NK-92 (cell line): ENCODE measurements around the gene CSF3.

Source experiments
- DNase-seq: peaks from one replicate; lab custom pipeline; 2025; ENCODE audit not compliant: unreplicated experiment; lab: John Stamatoyannopoulos, UW

The CSF3 gene

DNA sequence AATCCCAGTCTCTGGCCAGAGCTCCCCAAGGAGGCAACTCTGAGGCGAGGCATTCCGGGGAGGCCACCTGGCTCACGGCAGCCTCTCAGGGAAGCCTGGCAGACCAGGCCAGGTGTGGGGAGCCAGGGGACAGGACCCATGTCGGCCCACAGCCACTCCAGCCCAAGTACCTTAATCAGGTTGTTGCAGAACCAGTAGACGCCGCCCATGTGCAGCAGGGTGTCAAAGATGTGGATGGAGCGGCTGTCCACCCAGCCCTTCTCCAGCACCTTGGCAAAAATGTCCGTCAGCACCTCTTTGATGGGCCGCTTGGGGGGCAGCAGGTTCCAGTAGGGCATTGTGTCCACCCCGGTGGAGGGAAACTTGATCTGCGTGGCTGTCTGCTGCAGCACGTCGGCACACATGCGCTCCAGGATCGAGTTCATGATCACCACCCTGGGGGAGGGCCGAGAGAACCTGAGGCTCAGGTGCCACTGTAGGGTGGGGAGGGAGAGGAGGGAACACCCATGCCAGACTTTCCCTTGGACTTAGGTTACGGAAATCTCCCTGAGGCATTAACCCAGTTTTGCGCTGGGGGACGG, 7.8 kb downstream of the CSF3 start:
- no peak for DNase-seq

DNA sequence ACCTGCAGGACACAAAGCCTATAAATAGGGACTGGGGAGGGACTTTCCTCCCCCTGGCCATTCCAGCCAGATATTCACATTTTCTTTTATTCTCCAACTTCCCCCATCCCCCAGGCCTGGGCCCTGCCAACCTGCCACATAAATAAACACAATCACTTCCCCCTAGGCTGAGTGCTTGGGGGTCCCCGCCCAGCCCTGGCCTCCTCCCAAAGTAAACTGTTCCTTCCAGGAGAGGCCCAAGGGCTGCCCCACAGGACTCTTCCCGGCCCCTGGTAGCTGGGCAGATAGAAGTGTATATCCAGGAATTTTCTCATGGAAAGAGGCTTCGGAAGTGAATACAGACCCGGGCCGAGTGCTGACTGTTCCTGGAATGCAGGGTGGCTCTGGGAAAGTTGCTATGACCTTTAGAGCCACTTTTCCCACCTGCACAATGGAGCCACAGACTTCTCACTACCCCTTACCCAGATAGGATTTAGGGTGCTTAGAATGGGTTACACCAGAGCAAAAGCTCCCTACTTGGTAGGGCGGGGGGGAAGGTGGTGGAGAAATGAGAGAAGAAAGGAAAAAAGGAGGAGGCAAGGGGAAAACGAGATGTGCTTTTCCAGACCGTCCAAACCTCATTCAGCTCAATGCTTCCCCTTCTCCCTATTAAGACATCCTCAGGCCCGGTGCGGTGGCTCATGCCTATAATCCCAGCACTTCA, 8.5 kb downstream of the CSF3 start:
- DNase-seq: no peak

DNA sequence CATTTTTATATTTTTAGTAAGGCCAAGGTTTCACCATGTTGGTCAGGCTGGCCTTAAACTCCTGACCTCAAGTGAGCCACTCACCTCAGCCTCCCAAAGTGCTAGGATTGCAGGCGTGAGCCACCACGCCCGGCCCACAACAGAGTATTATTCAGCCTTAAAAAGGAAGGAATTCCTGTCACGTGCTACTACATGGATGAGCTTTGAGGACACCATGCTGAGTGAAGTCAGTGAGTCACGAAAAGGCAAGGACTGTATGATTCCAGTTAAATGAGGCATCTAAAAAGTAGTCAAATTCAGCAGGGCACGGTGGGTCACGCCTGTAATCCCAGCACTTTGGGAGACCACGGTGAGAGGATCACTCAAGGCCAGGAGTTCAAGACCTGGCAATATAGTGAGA, 9.7 kb downstream of the CSF3 start:
- no peak for DNase-seq

DNA sequence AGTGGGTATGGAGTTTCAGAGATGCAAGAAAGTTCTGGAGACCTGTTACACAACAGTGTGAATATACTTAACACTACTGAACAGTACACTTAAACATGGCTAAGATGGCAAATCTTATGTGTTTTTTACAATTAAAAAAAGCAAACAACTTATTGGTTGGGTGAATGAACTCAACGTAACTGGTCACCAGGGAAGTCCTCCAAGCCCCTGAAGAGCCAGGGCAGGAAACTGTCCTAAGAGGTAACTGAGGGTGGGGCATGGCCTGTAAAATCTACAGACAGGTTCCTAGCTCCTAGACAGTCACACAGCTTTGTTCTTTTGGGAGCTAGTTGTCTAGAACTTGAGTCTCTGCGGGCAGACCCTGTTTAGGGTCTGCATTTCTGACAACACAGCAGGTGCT, 10.3 kb downstream of the CSF3 start:
- DNase-seq: no peak

DNA sequence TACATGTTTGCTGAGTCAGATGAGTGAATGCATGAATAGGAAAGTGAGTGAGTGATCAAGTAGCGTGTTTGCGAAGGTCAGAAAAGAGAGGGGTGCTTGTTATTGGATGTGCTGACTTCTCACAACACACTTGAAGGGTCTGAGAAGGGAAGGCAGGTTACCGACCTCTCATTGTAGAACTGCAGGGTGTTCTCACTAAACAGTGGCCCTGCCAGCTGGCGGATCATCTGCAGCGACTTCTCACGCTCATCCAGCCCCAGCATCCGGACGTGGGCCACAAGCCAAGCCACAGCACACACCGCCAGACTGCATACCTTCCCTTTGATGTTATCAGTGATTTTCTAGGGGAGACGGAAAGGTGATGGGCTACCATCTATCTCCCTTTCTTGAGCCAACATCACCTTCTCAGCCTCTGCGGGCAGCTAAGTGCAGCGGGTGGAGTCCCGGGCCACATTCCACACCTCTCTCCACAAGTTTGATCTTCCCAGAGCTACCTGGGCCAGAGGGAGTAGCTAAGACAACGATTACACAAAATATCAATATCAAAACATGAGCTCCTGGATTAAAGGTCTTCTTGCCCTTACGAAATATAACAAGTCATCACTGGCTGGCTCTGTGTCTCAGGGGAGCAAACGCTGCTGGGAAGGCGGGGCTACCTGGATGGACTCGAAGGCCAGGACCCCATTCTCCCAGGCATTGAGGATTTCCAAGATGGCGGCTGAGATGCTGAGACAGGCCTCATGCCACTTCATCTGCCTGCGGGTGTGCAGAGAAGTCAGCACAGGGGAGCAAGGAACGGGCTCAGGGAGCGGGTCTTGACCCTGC, 11.0 kb downstream of the CSF3 start:
- no peak for DNase-seq

DNA sequence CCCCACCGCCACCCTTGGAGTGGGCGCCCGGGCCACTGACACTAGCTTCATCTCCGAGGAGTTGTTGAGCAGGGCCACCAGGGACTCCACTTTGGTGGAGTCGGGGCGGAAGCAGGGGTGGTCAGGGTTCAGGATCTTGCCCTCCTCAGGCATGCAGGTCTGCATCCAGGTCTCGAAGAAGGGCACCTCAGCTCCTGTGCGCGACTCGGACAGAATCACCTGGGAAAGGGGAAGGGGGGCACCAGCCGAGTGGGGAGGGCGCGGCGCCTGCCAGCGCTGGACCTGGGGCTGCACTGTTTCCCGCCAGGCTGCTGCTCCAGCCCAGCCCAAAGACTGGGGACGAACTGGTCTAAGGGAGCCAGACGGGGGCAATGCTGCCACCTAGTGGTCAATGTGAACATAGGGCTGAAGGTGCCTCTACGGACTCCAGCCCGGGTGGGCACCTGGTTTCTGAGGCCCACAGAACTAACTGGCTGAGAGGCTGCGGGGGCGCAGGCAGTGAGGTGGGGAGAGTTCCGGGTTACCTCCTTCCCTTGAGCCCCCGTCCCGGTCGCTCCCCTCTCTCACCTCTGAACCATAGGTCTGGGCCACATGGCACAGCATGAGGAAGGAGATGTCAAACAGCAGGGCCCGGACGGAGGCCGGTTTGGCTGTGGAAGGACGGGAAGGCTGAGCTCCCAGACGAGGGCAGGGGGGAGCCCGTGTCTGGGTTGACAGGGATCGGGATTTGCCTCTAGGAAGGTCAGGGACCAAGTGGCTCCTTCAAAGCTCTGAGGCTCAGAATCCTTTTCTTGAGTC, 11.8 kb downstream of the CSF3 start:
- no peak for DNase-seq

DNA sequence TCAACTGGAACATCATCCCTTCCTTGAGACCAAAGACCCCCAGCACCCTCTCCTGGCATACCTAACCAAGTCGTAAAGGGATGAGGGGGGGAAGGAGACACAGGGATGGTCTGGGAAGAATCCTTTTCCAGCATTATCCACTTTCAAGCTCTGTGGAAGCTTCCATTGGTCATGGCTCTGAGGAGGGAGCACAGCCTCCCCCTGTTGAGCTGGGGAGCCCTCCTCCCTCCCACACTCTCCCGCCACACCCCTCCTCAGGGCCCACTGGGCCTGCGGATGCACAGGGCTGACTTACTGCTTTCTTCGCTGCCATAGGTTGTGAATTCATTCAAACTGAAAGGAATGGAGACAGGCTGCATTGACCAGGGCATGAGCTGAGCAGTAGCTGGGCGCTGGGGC, 12.4 kb downstream of the CSF3 start:
- DNase-seq: no peak

DNA sequence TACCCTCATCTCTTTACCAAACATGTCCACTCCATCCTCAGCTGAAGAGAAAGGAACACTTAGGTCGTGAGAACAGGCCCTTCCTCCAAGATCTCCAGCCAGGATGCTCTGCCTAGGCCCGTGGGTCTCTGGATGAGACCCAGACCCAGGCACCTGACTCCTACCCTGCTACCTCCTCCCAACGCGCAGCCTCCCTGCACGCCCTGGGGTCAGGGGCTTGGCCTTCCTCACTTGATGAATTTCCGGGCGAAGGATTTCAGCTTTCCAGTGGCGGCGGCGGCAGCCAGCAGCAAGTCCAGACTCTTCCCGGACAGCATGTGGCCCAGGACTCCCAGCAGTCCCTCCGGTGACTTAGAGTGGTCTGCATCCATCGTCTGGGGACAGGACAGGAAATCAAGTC, 13.4 kb downstream of the CSF3 start:
- no peak for DNase-seq

DNA sequence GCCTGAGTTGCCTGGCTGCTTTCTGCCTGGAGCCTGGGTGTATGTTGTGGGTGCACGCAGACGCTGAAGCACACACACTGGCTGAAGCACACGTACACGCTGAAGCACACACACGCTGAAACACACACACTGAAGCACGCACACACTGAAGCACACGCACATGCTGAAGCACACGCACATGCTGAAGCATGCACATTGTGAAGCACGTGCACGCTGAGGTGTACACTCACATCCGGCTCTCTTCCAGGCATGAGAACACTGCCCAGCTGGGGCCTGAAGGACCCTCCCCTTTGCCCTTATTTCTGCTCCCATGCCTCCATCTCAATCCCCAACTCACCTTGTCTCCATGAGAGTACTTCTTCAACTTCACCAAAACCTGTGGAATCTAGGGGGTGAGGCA, 16.5 kb downstream of the CSF3 start:
- no peak for DNase-seq

DNA sequence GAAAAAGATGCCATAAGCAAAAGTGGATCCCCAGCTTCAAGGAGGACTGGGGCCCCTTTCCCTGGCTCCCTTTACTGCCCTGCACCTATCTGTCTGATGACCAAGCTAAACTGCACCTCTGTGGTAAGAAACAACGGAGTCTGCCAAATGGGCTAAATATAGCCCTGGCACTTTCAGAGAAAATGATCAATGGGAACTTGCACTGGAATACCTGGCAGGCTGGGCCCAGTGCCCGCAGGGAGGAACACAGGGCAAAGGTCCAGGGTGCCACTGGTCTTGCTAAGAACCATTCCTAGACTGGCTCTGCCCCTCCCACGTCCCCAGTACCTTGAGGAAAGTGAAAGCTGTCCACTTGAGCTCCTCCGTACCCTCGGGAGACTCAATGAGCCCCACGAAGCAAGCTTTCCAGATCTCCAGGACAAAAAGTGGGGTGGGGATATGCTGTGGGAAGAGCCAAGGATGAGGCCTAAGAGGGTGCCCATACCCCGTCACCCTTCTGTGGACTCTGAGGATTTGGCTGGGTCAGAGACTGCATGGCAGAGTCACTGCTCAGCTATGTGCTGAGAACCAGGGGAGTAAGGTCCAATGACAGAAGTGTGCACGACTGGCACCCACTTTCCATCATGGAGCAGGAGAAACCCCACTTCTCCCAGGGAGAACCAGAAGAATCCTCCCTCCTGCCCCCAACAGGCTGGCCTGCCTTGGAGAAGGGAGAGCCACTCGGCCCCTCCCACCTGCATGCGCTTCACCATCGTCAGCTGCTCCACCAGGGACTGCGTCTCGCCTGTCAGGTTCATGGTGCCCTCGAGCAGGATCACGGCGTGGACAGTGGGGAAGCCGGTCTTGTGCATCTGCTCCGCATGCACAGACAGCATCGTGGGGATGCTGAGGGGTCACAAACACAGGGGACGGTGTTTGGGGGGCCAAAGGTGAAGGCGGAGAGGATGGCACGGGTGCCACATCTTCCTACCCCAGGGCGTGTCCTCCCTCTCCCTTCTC, 17.4 kb downstream of the CSF3 start:
- no peak for DNase-seq

DNA sequence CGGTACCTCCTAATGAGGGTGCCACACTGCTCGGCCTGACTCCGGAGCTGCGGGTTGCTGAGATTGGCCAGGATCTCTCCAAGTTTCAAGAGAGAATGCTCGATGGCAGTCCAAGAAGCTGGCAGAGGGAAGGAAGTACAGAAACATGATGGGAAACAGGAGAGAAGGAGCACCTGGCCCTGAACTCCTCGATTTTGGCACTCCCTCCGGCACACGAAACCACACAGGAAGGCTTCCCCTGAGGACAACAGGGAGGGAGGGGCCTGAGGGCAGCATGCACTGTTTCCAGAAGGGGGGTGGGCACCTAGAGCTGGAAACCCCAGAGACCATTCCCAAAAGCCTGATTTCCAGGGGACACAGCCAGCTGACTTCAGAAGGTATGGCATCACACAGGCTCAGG, 18.1 kb downstream of the CSF3 start:
- DNase-seq: no peak

DNA sequence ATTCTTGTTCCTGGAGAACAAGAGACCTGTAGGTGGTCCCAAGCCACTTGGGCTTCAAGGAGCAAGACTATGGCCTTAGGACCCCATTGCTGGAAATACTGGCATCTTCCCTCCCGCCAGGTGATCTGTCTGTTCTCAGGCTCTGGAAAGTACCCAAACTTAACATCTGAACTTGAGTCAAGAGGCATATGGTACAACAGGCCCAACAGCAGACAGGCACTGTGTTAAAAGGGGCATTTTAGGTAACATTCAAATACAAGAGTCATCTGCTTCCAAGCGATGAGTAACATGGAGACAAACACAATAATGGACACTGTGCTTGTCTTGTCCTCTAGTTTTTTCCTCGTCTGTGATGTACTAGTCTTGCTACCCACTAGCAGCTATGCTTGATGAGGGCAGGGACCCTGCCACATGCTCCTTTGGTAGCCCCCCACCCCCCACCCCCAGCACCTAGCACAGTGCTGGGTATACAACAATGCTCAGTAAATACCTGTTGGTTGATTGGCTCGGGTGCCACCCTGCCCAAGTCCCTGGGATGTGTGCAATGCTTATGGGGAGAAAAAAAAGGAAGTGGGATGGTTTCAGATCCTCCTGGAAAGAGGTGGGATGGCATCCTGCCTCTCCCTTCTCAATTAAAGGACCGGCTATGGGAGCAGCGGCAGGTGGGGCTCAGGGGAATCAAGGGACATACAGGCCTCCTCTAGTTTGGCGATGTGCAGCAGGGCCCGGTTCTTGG, 19.4 kb downstream of the CSF3 start:
- DNase-seq: no peak

DNA sequence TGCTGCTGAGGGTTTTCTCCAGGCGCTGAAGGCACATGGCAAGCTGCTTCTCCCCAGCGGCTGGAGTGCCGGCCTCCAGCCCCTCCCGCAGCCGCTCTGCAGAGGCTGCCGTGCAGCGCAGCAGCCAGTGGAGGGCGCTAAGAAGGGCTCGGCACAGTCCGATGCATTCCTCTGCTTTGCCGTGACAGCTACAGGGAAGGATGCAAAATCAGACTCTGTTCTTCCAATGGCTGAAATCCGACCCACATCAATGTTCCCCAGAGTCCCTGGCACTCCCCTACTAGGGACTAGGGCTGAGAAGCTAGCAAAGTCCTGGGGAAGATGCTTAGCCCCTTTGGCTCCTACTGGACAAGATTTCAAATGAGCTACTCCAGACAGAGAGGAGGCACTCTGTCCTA, 19.9 kb downstream of the CSF3 start:
- DNase-seq: no peak

DNA sequence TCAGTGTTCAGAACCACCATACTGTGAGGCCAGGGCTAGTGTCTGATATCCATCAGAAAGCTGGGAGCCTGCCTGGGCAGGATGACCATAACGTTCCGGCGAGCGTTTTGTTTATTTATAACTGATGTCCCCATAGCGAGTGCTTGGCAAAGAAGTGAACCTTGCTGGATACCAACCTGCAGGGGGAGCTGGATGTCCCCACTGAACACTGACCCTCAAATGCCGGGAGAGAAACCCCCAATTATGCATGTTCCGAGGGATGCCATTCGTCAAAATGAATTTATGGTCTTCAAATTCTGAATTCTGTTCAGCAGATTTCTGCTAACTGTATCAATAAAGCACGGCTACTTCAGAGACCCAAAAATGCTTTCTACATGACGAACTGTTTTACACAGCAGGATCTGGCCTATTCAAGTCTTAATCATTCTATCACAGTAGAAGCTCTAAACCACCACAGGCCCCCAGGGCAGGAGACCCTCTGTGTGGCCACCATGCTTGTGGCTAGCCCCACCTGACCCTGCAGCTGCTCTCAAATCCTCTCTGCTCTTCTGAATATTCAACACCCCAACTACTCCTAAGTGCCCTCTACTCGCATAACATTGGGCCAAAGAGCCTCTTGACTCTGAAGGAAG, 23.8 kb downstream of the CSF3 start:
- DNase-seq: no peak

DNA sequence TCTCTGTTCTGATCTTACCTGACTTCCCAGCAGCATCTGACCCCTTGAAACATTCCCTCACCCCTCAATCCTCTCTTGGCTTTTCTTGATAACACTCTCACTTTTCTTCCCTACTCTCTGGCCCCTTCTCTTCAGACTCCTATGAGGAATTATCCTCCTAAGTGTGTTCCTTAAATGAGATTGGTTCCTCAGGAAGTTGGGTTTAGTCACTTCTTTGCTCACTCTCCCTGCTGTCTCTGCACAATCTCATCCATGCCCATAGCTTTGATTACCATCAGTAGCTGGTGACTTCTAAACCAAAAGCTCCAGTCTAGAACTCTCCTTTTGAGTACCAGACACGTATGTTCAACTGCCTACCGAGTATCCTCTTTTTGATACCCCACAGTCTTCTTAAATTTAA, 26.0 kb downstream of the CSF3 start:
- no peak for DNase-seq

DNA sequence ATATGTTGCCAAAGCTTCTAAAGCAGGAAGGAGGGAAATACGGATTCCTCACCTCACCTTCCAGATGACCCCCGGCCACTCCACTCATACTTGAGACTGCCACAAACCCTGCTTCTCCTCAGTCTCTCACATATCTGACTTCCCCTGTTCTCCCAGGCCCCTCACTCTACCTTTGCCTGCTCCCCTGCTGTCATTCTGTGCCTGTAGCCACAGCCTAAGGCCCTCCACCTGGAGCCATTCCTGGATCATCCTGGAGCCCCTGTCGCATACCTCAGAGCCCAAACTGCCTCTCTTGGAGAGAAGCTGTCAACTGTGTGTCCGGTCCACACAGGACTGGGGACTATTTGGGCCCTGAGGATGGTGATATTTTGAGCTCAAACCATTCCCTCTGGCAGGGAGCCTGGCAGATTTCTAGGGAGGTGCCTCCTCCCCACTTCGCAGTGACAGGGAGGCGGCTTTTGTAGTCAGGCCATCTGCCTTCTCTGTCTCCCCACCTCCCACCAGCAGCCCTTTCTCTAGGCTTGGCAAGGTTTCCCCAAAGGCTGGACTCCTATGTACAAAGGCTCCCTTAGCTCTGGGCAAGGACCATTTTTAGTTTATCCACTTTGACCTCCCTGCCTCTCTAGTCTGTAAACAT, 41.3 kb downstream of the CSF3 start:
- no peak for DNase-seq

DNA sequence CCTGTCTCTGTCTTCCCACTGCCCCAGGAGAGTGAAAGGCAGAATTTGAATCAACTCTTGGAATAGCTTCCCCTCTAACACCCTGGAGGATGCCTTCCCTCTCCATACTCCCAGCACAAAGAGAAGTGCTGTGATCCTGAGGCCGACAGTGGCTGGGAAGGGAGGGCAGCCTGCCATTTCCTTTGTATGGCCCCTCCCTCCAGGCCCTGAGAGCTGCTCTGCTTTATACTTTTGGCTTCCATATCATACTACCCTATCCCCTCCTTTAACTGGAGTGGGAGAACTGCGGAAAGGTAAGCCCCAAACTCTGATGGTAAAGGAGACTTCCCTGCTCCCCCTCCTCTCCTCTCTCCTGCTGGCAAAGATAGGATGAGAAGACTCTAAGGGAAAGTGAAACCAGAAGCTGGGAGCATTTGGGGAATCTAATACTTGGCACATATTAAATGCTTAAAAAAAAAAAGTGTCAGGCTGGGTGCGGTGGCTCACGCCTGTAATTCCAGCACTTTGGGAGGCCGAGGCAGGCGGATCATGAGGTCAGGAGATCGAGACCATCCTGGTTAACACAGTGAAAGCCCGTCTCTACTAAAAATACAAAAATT, 43.0 kb downstream of the CSF3 start:
- no peak for DNase-seq

DNA sequence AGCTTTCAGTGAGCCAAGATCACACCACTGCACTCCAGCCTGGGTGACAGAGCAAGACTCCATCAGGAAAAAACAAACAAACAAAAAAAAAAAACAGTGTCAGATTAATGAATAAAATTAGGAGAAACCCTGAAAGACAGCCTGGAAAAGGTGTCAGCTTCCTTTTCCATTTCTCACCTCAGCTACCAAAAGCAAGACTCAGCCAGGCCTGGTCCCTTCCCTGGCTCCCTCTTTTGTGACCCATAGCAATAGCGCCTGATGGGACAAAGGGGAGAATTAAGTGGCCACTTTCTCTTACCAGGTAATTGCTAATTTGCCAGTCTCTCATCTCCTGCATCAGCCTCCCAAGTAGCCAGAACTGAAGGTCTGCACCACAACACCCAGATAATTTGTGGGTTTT, 43.6 kb downstream of the CSF3 start:
- DNase-seq: no peak
